KOPT-K1 (cell line): ENCODE measurements around the gene ERCC5.

ENCODE experiments used
- H3K27ac ChIP-seq: fragments of 200-600 bp; sonication (generic); 2 replicates; pipeline ENCODE4 v1.5.1; 2016; ENCODE audit warnings: antibody characterized with exemption, mild to moderate bottlenecking, low read depth, low read length; ENCODE audit not compliant: poor library complexity, severe bottlenecking
- H3K36me3 ChIP-seq: fragments of 200-600 bp; sonication (generic); 2 replicates; pipeline ENCODE4 v1.5.1; 2017; ENCODE audit warnings: antibody characterized with exemption, mild to moderate bottlenecking, low read length, moderate library complexity; ENCODE audit not compliant: insufficient read depth
- H3K9me3 ChIP-seq: fragments of 200-600 bp; sonication (generic); 2 replicates; pipeline ENCODE4 v1.5.1; 2017; ENCODE audit warnings: antibody characterized with exemption, low read length, mild to moderate bottlenecking; ENCODE audit not compliant: insufficient read depth, poor library complexity, severe bottlenecking

ERCC5 gene

DNA sequence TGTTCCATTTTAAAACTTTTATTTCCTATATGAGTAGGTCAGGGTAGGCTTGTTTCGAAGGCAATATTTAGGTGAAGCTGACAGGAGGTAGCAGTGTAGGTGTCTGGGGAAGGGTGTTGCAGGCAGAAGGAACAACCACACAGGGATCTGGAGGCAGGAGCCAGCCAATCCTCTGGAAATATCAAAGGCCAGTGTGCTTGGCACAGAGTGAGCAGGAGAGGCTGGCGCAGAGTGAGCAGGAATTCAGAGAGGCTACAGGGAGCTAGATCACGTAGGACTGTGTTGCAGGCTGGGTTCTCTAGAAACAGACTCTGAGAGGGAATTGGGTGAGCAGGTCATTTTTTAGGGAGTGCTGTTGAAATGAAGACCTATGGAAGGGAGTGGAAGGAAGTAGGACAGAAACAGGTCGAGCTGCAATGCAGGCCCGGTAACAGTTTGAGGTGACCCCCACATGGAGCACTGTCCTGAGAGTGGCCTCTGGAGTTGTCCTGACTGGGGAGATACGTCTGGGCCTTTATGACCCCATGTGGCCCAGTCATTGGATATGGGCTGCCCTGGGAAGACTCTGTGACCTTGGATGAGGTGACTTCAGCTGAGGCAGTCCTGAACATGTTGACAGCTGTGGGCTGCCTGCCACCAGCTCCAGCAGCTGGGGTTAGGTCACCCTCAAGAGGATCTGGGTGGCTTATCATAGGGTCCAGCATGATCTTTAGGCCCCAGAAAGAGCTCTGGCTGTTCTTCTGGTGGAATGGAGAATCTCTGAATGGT is 51.7 kb downstream of the ERCC5 start:
- Histone ChIP-seq H3K27ac (no peak overlapping the region), H3K36me3 (no peaks in the 10 kb centered on the region), H3K9me3 (no peaks in the 10 kb centered on the region)

DNA sequence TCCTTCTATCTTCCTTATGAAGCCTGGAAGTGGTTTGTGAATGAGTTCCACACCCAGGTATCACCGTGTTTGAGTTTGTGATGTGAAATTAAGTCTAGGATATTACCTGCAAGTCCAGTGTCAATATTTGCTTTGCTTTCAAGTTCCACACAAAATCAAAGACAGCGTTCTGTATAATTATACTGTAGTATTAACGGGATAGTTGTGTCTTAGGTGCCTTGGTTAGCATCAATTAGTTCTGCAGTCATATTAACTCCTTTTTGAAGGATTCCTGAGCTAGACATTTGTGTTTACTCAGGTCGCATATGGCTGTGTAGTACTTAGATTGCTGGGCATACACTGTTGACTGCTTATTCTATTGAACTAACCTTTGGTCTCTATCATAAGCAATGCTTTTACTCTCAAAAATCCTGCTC is 54.4 kb downstream of the ERCC5 start:
- no peaks in the 10 kb centered on the region for H3K9me3 ChIP-seq
- no peak overlapping the region for H3K27ac ChIP-seq
- H3K36me3 ChIP-seq: no peaks in the 10 kb centered on the region

DNA sequence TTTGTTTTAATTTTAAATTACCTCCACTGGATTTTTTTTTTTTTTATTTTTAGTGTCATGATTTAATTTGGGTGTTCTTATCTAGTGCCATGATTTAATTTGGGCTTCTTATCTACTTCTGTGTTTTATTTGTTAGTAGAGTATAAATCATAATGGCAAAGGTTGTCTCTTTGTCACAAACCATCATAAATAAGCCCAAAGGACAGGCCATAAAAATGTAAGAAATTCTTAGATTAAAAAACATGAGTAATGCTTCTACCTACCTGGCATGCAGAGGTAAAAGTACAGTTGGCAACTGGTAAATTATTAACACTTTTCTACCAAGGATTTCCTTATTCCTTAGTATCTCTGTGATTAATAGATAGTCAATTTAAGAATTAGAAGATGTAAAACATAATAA is 55.2 kb downstream of the ERCC5 start:
- Histone ChIP-seq H3K36me3 (no peaks in the 10 kb centered on the region), H3K9me3 (no peaks in the 10 kb centered on the region), H3K27ac (no peak overlapping the region)

DNA sequence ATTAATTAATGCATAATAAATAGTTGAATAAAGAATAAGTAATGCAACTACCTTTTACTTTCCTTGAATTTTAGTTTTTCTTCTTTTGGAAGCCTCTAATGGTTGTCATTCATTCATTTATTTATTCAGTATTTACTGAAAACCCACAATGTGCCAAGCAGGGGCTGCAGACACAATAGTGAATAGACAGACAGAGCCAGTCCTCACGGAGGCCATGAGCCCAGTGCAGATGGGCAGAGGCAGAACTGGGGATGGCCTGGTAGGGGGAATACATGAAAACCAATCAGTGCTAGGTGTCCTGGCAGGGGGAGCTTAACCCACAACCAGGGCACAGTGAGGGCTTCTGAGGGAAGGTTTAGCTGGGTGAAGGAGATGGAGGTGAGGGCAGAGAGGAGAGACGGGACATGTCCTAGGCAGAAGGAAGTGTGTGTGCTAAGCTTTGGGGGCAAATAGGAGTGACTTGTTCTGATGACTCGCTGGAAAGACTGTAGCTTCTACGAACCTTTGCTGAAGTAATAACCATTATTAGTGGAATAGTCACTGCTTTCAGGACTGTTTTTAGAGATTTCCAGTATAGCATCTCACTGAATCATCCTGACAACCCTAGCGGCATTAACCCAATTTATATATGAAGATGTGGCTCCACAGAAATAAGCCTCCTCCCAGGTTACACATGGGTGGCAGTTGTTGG is 55.9 kb downstream of the ERCC5 start:
- Histone ChIP-seq H3K27ac (no peak overlapping the region), H3K9me3 (no peaks in the 10 kb centered on the region), H3K36me3 (no peaks in the 10 kb centered on the region)

DNA sequence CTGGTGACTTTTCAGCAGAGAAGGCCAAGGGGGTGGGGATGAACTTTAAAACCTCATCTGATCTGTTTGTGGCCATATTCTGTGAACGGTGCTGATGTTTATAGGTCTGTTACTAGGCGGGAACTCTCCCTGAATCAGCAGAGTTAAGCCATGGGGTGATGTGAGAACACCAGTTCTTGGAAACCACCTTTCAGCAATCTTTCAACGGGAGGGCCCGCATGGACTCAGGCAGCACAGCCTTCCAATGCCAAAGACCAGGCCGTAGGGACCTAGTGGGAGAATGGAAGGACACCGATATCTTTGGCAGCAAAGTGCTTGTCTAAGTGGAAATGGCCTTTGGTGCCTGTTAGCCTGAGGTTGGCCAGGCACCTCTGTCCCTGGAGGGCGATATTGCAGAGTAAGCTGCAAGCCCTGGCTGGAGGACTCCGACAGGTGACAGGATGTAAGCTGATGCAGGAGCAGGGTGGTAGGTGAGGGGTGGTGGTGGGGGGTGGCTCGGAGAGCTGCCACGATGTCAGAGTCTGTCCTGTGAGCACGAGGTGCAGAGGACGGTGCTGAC is 57.0 kb downstream of the ERCC5 start:
- Histone ChIP-seq H3K9me3 (no peaks in the 10 kb centered on the region), H3K27ac (no peak overlapping the region), H3K36me3 (no peaks in the 10 kb centered on the region)

DNA sequence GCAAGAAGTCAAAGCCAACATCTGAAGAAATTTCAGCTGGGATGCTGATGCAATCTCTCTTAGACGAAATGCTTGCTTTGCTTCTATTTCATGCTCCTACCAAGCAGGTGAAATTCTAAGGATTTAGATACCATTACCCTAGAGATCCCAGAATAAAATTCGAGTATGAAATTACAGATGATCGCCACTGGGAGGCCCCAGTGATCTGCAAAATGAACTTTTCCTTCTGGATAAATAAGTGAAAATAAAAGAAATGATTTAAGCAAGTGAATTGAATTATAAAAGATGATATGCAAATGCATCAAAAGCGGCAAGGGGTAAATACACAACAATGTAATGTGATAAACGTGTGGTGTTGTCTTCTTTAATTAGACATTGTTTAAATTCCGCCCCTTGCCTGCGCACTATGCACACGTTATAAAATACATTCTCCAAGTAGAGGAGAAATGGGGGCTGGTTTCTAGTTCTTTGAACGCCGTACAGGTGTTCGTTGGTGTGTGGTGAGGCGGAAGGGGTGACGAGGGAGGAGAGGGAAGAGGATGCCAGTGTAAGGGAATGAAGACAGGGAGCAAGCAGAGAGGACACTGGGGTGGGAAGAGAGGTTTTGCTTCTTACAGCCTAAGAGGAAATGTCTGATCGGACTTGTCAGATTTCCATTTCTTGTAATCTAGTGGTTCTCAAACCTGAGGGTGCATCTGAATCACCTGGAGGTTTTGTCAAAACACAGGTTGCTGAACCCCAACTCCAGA is 58.0 kb downstream of the ERCC5 start:
- H3K36me3 ChIP-seq: no peaks in the 10 kb centered on the region
- H3K9me3 ChIP-seq: no peaks in the 10 kb centered on the region
- no peak overlapping the region for H3K27ac ChIP-seq

DNA sequence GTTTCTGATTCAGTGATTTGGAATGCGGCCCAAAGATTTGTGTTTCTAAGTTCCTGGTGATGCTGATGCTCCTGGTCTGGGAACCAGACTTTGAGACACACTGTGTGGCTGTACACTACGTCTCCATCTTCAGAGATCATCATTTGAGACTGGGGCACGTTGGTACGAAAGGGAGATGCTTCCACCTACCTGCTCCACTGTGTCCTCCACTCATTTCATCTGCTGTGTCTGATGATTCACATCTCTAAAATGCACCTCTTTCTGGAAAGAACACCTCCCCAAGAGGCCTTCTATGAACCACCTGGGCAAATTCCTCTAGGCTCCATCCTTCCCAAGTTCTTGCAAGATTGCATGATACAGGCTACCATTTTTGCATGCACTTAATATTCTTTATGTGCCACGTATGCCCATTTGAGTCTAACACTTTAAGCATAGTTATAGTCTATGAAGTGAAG is 58.6 kb downstream of the ERCC5 start:
- Histone ChIP-seq H3K36me3 (no peaks in the 10 kb centered on the region), H3K27ac (no peak overlapping the region), H3K9me3 (no peaks in the 10 kb centered on the region)

- no peaks in the 10 kb centered on the region for H3K36me3 ChIP-seq
- H3K9me3 ChIP-seq: no peaks in the 10 kb centered on the region
- H3K27ac ChIP-seq: no peak overlapping the region
These were observed 60.3 kb downstream of the ERCC5 start for GRCh38 chr13:102905905-102906771.

DNA sequence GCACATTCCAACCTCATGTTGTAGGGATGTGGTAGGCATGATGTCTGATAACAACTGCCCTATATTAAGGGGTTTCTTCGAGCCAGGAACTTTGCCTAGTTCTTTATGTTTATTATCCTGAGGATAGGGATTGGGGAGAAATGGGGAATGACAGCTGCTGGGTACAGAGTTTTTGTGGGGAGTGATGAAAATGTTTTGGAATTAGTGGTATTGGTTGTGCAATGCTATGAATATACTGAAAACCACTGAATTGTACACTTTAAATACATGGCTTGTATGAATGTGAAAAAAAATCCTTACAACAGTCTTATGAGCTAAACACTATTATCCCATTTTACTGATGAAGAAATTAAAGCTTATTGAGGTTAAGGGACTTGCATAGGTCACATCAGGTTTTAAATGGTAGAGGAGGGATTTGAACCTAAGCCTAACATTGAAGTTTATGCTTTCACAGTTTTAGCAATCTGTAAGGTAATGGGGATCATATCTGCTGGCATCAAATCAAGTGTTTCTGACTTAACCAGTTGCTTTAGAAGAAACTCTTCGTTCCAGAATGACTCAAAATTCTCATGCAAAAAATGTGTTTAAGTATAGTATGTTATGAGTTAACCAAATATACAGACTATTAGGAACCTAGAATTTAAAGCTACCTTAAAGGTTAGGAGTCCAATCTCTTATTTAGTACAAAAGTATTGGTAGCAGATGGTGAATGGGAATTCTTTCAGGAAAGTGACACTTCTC is 61.4 kb downstream of the ERCC5 start:
- H3K36me3 ChIP-seq: no peaks in the 10 kb centered on the region
- H3K27ac ChIP-seq: no peak overlapping the region
- no peaks in the 10 kb centered on the region for H3K9me3 ChIP-seq

DNA sequence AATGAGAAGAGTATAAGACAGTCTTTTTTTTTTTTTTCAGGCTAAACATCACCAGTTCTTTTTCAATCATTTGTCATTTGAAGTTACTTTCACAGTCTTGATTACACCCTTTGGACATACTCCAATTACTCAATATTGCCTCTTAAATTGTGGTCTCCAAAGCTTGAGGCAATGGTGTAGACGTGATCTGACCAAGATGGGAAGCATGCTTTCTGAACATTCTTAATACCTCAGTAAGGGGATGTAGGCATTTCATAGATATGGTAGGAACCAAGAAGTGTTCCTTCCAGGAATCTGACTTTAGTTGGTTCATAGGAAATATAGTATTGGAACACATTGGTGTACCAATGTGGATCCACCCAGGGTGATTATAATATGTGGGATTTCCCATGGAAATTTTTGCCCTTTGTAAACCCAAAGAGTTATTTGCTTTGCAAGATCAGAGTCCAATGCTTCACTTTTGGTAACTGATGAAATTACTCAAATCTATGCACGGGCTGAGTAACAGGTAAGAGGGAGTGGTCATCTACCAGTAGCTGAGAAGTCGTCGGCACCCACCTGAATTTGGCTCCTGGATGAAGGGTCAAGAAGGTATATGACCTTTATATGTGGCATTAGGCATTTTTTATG is 62.2 kb downstream of the ERCC5 start:
- no peak overlapping the region for H3K27ac ChIP-seq
- no peaks in the 10 kb centered on the region for H3K36me3 ChIP-seq
- no peaks in the 10 kb centered on the region for H3K9me3 ChIP-seq

DNA sequence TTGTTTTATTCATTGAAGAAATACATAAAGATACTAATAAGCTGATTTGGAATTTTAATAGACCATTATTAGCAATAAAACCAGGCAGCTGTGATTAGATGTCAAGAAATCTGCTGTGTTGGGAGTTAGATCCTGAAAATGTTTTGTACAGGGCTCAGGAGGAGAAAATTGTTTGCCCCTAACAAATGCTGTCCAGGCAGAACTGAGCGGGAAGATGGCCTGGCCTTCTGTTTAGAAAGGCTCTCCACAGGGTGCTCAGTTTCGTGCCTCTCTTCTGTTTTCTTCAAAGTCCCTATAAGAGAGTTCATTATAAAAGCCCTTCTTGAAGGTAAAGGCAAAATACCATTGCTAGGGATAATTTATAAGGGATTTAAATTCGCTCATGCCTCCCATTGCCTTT is 64.1 kb downstream of the ERCC5 start:
- no peak overlapping the region for H3K27ac ChIP-seq
- no peaks in the 10 kb centered on the region for H3K9me3 ChIP-seq
- H3K36me3 ChIP-seq: no peaks in the 10 kb centered on the region

DNA sequence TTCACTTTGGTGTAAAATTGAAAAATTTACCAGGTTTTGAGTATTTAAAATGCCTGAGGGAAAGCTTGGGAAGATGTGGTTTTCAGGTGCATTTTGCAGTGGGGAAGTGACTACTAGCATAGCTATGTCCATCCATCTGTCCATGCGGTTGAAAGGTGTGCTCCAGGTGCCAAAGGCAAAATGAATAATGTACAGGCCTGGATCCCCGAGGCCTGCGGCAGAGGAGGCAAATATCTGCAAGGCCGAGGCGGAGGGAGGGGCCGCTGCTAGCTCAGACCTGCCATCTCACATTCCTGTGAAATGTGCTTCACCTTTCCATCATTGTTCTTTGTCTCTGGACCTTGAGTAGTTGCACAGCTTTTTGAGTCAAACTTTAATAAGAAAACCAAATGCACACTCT is 65.5 kb downstream of the ERCC5 start:
- H3K36me3 ChIP-seq: no peaks in the 10 kb centered on the region
- no peaks in the 10 kb centered on the region for H3K9me3 ChIP-seq
- no peak overlapping the region for H3K27ac ChIP-seq

DNA sequence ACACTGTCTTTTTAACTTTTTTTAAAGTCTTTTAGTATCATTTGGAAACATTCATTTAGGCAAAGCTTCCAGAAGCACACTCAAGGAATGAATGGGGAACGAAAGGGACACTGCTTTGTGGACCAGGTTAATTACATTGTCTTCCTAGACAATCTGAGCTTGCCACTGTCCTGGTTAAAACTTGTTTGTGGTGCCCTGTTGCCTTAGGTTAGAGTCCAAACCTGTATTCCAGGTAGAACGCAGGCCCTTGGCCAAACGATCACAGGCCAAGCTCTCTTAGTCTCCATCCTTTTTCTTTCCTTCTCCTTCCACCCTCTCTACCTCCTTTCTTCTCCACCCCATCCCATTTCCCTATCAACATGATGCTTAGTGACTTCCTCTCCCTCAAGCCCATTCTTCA is 66.8 kb downstream of the ERCC5 start:
- H3K27ac ChIP-seq: no peak overlapping the region
- H3K9me3 ChIP-seq: no peaks in the 10 kb centered on the region
- H3K36me3 ChIP-seq: no peaks in the 10 kb centered on the region
